NCI-H128 (cell line): ENCODE data around the gene WDR44.
"Not testable (repeated sequence)": the region's sequence is repeated elsewhere in the genome, so short reads cannot be mapped to it uniquely, and the experiment has no call there.

Experiments used
- DNase-seq: peaks from one replicate; lab custom pipeline; 2025; ENCODE audit not compliant: unreplicated experiment; lab: John Stamatoyannopoulos, UW

WDR44 gene

GRCh38 chrX:118356154-118356701 is 10.3 kb downstream of the WDR44 start:
- no peak for DNase-seq

- no peak for DNase-seq
Measured at GRCh38 chrX:118360429-118361125, 14.7 kb downstream of the WDR44 start.

- no peak for DNase-seq
Measured at GRCh38 chrX:118364261-118364660, 18.4 kb downstream of the WDR44 start.

GRCh38 chrX:118367338-118367737 is 21.4 kb downstream of the WDR44 start:
- DNase-seq = no peak

GRCh38 chrX:118368398-118368797 is 22.5 kb downstream of the WDR44 start:
- DNase-seq = no peak

- DNase-seq = no peak
Measured at GRCh38 chrX:118370921-118371624, 25.2 kb downstream of the WDR44 start.

GRCh38 chrX:118373538-118373937 is 27.6 kb downstream of the WDR44 start:
- no peak for DNase-seq

GRCh38 chrX:118383120-118383519 is 37.2 kb downstream of the WDR44 start:
- DNase-seq = no peak

- no peak for DNase-seq
Measured at GRCh38 chrX:118392716-118393115, 46.8 kb downstream of the WDR44 start.

- no peak for DNase-seq
Measured at GRCh38 chrX:118396113-118396512, 50.2 kb downstream of the WDR44 start.

- no peak for DNase-seq
Measured at GRCh38 chrX:118418811-118419251, 72.9 kb downstream of the WDR44 start.

GRCh38 chrX:118420462-118420861 is 74.6 kb downstream of the WDR44 start:
- no peak for DNase-seq

- no peak for DNase-seq
Measured at GRCh38 chrX:118423558-118423957, 77.7 kb downstream of the WDR44 start.

- DNase-seq = no peak
Measured at GRCh38 chrX:118432799-118433198, 86.9 kb downstream of the WDR44 start.

- no peak for DNase-seq
Measured at GRCh38 chrX:118437283-118437682, 91.4 kb downstream of the WDR44 start.

GRCh38 chrX:118448273-118448783 is 102.4 kb downstream of the WDR44 start:
- no peak for DNase-seq

GRCh38 chrX:118455013-118455412 is 109.1 kb downstream of the WDR44 start:
- DNase-seq = no peak

- no peak for DNase-seq
Measured at GRCh38 chrX:118459494-118459893, 113.6 kb downstream of the WDR44 start.

- DNase-seq = no peak
Measured at GRCh38 chrX:118464501-118464900, 118.6 kb downstream of the WDR44 start.

GRCh38 chrX:118468122-118468521 is 122.2 kb downstream of the WDR44 start:
- DNase-seq = no peak

- not testable (repeated sequence) for DNase-seq
Measured at GRCh38 chrX:118470721-118471347, 124.9 kb downstream of the WDR44 start.

- DNase-seq = no peak
Measured at GRCh38 chrX:118474586-118474985, 128.7 kb downstream of the WDR44 start.
